ENCODE results near the gene RASEF.

- TF ChIP-seq, protein P1, sequence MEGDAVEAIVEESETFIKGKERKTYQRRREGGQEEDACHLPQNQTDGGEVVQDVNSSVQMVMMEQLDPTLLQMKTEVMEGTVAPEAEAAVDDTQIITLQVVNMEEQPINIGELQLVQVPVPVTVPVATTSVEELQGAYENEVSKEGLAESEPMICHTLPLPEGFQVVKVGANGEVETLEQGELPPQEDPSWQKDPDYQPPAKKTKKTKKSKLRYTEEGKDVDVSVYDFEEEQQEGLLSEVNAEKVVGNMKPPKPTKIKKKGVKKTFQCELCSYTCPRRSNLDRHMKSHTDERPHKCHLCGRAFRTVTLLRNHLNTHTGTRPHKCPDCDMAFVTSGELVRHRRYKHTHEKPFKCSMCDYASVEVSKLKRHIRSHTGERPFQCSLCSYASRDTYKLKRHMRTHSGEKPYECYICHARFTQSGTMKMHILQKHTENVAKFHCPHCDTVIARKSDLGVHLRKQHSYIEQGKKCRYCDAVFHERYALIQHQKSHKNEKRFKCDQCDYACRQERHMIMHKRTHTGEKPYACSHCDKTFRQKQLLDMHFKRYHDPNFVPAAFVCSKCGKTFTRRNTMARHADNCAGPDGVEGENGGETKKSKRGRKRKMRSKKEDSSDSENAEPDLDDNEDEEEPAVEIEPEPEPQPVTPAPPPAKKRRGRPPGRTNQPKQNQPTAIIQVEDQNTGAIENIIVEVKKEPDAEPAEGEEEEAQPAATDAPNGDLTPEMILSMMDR (IDR thresholded peaks at IDR 0.05) = no peak
- TF ChIP-seq POLR2AphosphoS5 (IDR thresholded peaks at IDR 0.05; ENCODE audit: insufficient read depth in 1 of 2, low read depth in 1 of 2) = no peak
Observed at GRCh38 chr9:83012922-83013838, 49.8 kb downstream of the RASEF start.
